ENCODE measurements around the gene UBTD1. TPM values are rescaled to one million over a fixed set of nuclear protein-coding genes. Genes with fewer than 3 reads are reported as not detected.

Gene UBTD1
- total and polyA plus RNA-seq, 5 donors from 2014 or later, result 0.22 to 2.2 (median 1.8) TPM

GRCh38 chr10:97612386-97612785, 113.7 kb downstream of the UBTD1 start:
- Histone ChIP-seq H3K4me1 (ENCODE audit: control insufficient read depth, insufficient read depth, low read length, poor library complexity, severe bottlenecking) (no peaks in the 10 kb centered on the region), H3K9me3 (ENCODE audit: control insufficient read depth in 2 of 2, low read length in 2 of 2) (no peaks in the 10 kb centered on the region), H3K27ac (ENCODE audit: insufficient read depth, low read length, poor library complexity, severe bottlenecking) (no peak overlapping the region), H3K4me3 (ENCODE audit: low read depth, low read length) (no peak overlapping the region), H3K36me3 (ENCODE audit: control insufficient read depth, insufficient read depth, low read length) (no peaks in the 10 kb centered on the region), H3K27me3 (ENCODE audit: control insufficient read depth, insufficient read depth, low read length) (no peaks in the 10 kb centered on the region)
- Mint-ChIP-seq H3K36me3 (peaks cover 5% of the 10 kb centered on the region), H3K4me3 (no peak overlapping the region), H3K4me1 (no peaks in the 10 kb centered on the region), H3K9me3 (no peaks in the 10 kb centered on the region), H3K27me3 (peaks cover 6% of the 10 kb centered on the region), H3K27ac (no peak overlapping the region)
- DNase-seq, result peak in 1 of 3 donors; percentile 9
- ATAC-seq (ENCODE audit: low read depth in 2 of 2), result no peak

DNA sequence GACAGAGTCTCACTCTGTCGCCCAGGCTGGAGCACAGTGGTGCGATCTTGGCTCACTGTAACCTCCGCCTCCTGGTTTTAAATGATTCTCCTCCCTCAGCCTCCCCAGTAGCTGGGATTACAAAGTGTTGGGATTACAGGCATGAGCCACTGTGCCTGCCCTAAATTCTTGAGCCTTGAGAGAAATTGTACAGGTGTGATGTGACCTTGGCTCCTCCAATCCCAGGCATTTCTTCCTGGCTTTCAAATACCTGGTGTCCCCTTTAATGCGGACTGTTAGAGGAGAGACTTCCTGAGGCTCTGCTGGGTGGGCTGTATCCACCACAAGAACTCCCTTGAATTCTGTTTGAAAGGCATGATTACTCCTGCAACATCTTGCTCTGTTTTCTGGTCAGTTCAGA, 119.6 kb downstream of the UBTD1 start:
- Histone ChIP-seq H3K4me1 (ENCODE audit: control insufficient read depth, insufficient read depth, low read length, poor library complexity, severe bottlenecking) (no peaks in the 10 kb centered on the region), H3K36me3 (ENCODE audit: control insufficient read depth, insufficient read depth, low read length) (no peaks in the 10 kb centered on the region), H3K9me3 (ENCODE audit: control insufficient read depth in 2 of 2, low read length in 2 of 2) (no peaks in the 10 kb centered on the region), H3K4me3 (ENCODE audit: low read depth, low read length) (no peak overlapping the region), H3K27me3 (ENCODE audit: control insufficient read depth, insufficient read depth, low read length) (no peaks in the 10 kb centered on the region), H3K27ac (ENCODE audit: insufficient read depth, low read length, poor library complexity, severe bottlenecking) (no peak overlapping the region)
- no peaks in the 10 kb centered on the region for H3K27me3 Mint-ChIP-seq
- peaks cover 5% of the 10 kb centered on the region for H3K36me3 Mint-ChIP-seq
- no peak overlapping the region for H3K27ac Mint-ChIP-seq
- H3K4me1 Mint-ChIP-seq, result no peaks in the 10 kb centered on the region
- H3K9me3 Mint-ChIP-seq, result no peaks in the 10 kb centered on the region
- H3K4me3 Mint-ChIP-seq, result no peak overlapping the region
- no peak for DNase-seq
- no peak for ATAC-seq (ENCODE audit: low read depth in 2 of 2)

DNA sequence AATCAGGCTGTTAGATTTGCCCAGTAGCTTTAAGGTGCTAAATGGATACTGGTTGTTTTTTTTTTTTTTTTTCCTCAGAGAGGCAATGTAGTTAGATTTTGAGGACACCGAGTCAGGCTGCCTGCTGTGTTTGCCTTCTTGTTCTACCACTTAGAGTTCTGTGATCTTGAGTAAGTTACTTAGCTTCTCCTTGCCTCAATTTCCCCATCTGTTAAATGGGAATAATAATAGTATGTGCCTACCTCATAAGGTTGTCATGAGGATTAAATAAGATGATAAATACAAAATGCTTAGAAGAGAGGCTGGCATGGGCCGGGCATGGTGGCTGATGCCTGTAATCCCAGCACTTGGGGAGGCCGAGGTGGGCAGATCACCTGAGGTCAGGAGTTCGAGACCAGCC, 120.0 kb downstream of the UBTD1 start:
- H3K4me1 ChIP-seq (ENCODE audit: control insufficient read depth, insufficient read depth, low read length, poor library complexity, severe bottlenecking), result no peaks in the 10 kb centered on the region
- Mint-ChIP-seq H3K9me3 (no peaks in the 10 kb centered on the region), H3K27me3 (no peaks in the 10 kb centered on the region)

More for the DNA sequence above, 120.0 kb downstream of the UBTD1 start:
- Histone ChIP-seq H3K27me3 (ENCODE audit: control insufficient read depth, insufficient read depth, low read length) (no peaks in the 10 kb centered on the region), H3K36me3 (ENCODE audit: control insufficient read depth, insufficient read depth, low read length) (no peaks in the 10 kb centered on the region), H3K27ac (ENCODE audit: insufficient read depth, low read length, poor library complexity, severe bottlenecking) (no peak overlapping the region), H3K9me3 (ENCODE audit: control insufficient read depth in 2 of 2, low read length in 2 of 2) (no peaks in the 10 kb centered on the region), H3K4me3 (ENCODE audit: low read depth, low read length) (no peak overlapping the region)
- peaks cover 5% of the 10 kb centered on the region for H3K36me3 Mint-ChIP-seq
- no peaks in the 10 kb centered on the region for H3K4me1 Mint-ChIP-seq
- no peak overlapping the region for H3K4me3 Mint-ChIP-seq
- H3K27ac Mint-ChIP-seq, result no peak overlapping the region
- DNase-seq (no peak), ATAC-seq (ENCODE audit: low read depth in 2 of 2) (no peak)

Other genes starting within 250 kb of the UBTD1 start
- 12.9 TPM for gene ARHGAP19, start 206.3 kb upstream of the UBTD1 start, total RNA-seq
- 10 to 100 TPM in 1 of 4 donors, 1 to 10 TPM in 3; 4.4 to 11.1 (median 6.8) TPM for gene ARHGAP19, start 206.3 kb upstream of the UBTD1 start, polyA plus RNA-seq
- 28.2 TPM for gene FRAT1, start 179.7 kb upstream of the UBTD1 start, total RNA-seq
- 1 to 10 TPM; 5.6 to 8.9 (median 6.4) TPM for gene FRAT1, start 179.7 kb upstream of the UBTD1 start, polyA plus RNA-seq
- 28.0 TPM for gene FRAT2, start 164.2 kb upstream of the UBTD1 start, total RNA-seq
- 10 to 100 TPM in 3 of 4 donors, 1 to 10 TPM in 1; 8.8 to 17.2 (median 10.9) TPM for gene FRAT2, start 164.2 kb upstream of the UBTD1 start, polyA plus RNA-seq
- gene RRP12, start 97.6 kb upstream of the UBTD1 start, total RNA-seq, result 82.0 TPM
- 1 to 10 TPM; 5.1 to 9.1 (median 7.3) TPM for gene RRP12, start 97.6 kb upstream of the UBTD1 start, polyA plus RNA-seq
- 98.8 TPM for gene PGAM1, start 72.7 kb upstream of the UBTD1 start, total RNA-seq
- 100 to 1,000 TPM; 253 to 375 (median 298) TPM for gene PGAM1, start 72.7 kb upstream of the UBTD1 start, polyA plus RNA-seq
- 42.2 TPM for gene EXOSC1, start 52.9 kb upstream of the UBTD1 start, total RNA-seq
- 100 to 1,000 TPM in 2 of 4 donors, 10 to 100 TPM in 2; 97.5 to 105 (median 101) TPM for gene EXOSC1, start 52.9 kb upstream of the UBTD1 start, polyA plus RNA-seq
- 17.1 TPM for gene ZDHHC16, start 52.7 kb upstream of the UBTD1 start, total RNA-seq
- gene ZDHHC16, start 52.7 kb upstream of the UBTD1 start, polyA plus RNA-seq, result 10 to 100 TPM; 25.3 to 36.4 (median 28.5) TPM
- 59.6 TPM for gene MMS19, start 502 bp upstream of the UBTD1 start, total RNA-seq
- gene MMS19, start 502 bp upstream of the UBTD1 start, polyA plus RNA-seq, result 10 to 100 TPM; 26.7 to 44.5 (median 34.8) TPM
- gene ANKRD2, start 73.9 kb downstream of the UBTD1 start, total RNA-seq, result not detected
- gene ANKRD2, start 73.9 kb downstream of the UBTD1 start, polyA plus RNA-seq, result not detected
- gene HOGA1, start 85.5 kb downstream of the UBTD1 start, total RNA-seq, result not detected
- not detected for gene HOGA1, start 85.5 kb downstream of the UBTD1 start, polyA plus RNA-seq
- not detected for gene C10orf62, start 90.8 kb downstream of the UBTD1 start, total RNA-seq
- not detected for gene C10orf62, start 90.8 kb downstream of the UBTD1 start, polyA plus RNA-seq
- 0.44 TPM for gene MORN4, start 134.6 kb downstream of the UBTD1 start, total RNA-seq
- gene MORN4, start 134.6 kb downstream of the UBTD1 start, polyA plus RNA-seq, result 1 to 10 TPM; 1.5 to 3.1 (median 2.2) TPM
- 28.3 TPM for gene PI4K2A, start 141.7 kb downstream of the UBTD1 start, total RNA-seq
- gene PI4K2A, start 141.7 kb downstream of the UBTD1 start, polyA plus RNA-seq, result 10 to 100 TPM in 2 of 4 donors, 1 to 10 TPM in 2; 7.9 to 11.7 (median 9.7) TPM
- gene AVPI1, start 188.3 kb downstream of the UBTD1 start, total RNA-seq, result 11.1 TPM
- 1 to 10 TPM; 1.9 to 3.2 (median 2.9) TPM for gene AVPI1, start 188.3 kb downstream of the UBTD1 start, polyA plus RNA-seq
- gene MARVELD1, start 214.8 kb downstream of the UBTD1 start, total RNA-seq, result 0.62 TPM
- gene MARVELD1, start 214.8 kb downstream of the UBTD1 start, polyA plus RNA-seq, result not detected
- 86.9 TPM for gene ZFYVE27, start 238.2 kb downstream of the UBTD1 start, total RNA-seq
- 10 to 100 TPM; 22.4 to 46.4 (median 42.6) TPM for gene ZFYVE27, start 238.2 kb downstream of the UBTD1 start, polyA plus RNA-seq